ENCODE results near the gene ARHGEF38. TPM values are rescaled to one million over a fixed set of nuclear protein-coding genes. Genes with fewer than 3 reads are reported as not detected.
A peak's percentile ranks its signal among the peaks of the same experiment; 100 is the strongest.
"Not testable (repeated sequence)": the region's sequence is repeated elsewhere in the genome, so short reads cannot be mapped to it uniquely, and the experiment has no call there.

ARHGEF38 gene
- total RNA-seq, 1 donor from 2014 or later: not detected

DNA sequence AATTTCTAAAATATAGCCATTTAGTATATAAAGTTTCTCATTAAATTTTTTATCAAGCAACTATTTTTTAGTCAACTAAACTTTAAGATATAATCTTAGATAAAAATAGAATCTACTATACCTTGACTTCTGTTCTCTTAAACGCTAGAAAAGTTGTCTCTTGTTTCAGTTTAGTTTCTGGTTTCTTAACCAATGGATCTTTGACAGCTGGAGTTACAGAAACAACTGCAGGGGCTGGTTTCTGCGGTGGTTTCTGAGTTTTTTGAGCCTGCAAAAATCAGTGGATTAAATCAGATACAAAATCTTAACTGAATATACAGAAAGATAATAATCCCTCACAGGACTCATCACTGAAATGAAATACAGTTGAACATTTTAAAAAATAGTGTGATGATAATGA lies 134.2 kb downstream of the ARHGEF38 start:
- no peak for ATAC-seq
- DNase-seq (ENCODE audit: missing footprints): no peak
- intact Hi-C loops (cut with DNase I): no loop called here

DNA sequence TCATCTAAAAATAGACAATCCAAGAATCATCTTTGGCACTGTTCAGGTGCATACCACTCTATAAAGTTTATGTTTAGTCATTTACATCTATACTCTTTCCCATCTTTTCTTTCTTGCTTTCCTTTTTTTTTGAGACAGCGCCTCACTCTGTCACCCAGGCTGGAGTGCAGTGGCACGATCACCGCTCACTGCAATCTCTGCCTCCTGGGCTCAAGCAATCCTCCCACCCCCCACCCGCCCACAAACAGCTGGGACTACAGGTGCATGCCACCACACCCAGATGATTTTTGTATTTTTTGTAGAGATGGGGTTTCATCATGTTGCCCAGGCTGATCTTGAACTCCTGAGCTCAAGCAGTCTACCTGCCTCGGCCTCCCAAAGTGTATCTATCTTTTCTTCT lies 142.4 kb downstream of the ARHGEF38 start:
- intact Hi-C loops (cut with DNase I); DNase-seq (ENCODE audit: missing footprints); ATAC-seq: not testable (repeated sequence)

DNA sequence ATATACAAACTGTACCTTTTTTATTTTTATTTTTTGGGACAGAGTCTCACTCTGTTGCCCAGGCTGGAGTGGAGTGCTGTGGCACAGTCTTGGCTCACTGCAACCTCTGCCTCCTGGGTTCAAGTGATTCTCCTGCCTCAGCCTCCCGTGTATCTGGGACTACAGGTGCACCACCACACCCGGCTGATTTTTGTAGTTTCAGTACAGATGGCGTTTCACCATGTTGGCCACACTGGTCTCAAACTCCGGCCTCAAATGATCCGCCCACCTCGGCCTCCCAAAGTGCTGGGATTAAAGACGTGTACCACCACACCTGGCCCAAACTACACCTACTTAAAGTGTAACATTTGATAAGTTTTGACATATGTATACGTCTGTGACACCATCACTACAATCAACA lies 143.4 kb downstream of the ARHGEF38 start:
- intact Hi-C loops (cut with DNase I); DNase-seq (ENCODE audit: missing footprints); ATAC-seq: not testable (repeated sequence)

DNA sequence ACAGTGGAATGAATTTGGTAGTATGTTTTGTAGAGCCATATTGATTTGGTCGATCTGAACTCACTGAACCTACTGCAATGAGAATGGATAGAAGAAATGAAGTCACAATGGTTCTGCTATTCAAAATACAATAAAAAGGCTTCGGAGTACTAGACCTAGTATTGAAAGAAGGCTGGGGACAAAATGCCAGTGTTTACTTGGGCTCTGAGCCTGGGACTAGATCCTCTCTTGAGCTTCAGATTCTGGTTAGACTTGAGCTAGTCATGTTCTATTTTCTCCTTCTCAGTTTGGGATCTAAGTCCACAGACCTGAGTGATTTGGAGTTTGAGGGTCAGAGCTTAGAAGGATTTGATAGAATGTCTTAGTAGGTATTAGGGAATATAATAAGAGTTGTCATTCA lies 146.2 kb downstream of the ARHGEF38 start:
- intact Hi-C loops (cut with DNase I): no loop called here
- ATAC-seq (no peak), DNase-seq (ENCODE audit: missing footprints) (no peak)

DNA sequence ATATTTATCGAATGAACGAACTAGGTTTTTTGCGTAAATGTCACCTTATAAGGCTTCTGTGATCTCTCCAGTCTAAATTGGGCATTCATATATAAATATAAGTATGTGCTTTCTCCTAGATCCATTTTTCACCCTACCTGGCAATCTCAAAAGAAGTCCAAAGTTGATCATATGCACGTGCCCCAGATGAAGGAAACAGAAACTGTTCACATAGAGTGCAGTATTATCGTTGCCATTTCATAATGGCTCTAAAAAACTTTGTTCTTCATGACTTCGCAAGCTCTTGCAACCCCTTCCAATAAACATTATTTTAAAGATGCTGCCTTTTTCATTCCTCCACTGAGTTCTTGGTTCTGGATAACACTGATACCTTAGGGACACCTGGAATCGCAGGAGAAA lies 155.4 kb downstream of the ARHGEF38 start:
- no peak for ATAC-seq
- no peak for DNase-seq (ENCODE audit: missing footprints)
- intact Hi-C loops (cut with DNase I): no loop called here

DNA sequence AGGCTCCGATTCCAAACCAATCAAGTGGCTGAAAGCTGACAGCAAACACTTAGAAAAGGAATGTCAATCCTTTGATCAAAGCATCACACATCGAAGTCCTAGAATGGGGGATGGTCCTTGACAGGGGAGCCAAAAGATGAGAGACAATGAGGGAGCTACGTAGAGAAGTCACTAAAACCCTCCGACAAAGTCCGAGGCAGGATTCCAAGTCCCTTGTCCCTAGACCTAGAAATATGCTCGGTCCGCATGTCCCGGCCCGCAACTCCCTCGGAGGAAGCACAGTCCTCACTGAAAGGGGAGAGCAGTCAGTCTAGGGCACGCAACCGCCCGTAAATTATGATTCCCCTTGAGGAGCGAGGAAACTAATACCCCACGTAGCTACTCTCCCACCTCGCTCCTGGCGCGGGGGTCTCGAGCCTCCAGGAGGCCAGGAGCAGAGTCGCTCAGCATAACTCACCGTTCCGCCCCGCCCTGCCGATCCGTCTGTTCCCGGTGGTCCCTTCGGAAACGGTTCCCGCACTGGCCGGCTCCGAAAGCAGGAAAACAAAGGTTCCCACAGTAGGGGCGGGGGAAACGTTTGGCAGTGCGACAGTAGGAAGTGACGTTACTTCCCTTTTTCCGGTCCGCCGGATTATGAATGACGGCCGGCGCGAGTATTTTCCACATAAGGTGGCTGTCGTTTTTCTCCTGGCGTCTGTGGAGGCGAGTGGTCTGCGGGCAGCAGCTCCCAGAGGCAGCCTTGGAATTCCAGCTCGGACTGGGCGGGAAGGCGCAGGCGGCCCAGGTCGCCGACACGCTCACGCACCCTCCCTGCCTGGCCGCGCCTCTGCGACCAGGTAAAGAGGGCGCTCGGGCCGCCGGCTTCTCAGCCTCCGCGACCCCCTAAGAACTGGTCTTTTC lies 156.0 kb downstream of the ARHGEF38 start, which contains the start of the genes GSTCD and INTS12:
TSS of gene GSTCD (plus strand) at position 604 of the 900 bp plus-strand sequence. CDS start 8,830 bp downstream, outside the sequence.
TSS of gene INTS12 (minus strand) at position 509 of the 900 bp plus-strand sequence. CDS start 8,684 bp downstream, outside the sequence.
- ATAC-seq: peak; percentile 98
- peak; percentile 93 for DNase-seq (ENCODE audit: missing footprints)
- intact Hi-C loops (cut with DNase I): no loop called here

DNA sequence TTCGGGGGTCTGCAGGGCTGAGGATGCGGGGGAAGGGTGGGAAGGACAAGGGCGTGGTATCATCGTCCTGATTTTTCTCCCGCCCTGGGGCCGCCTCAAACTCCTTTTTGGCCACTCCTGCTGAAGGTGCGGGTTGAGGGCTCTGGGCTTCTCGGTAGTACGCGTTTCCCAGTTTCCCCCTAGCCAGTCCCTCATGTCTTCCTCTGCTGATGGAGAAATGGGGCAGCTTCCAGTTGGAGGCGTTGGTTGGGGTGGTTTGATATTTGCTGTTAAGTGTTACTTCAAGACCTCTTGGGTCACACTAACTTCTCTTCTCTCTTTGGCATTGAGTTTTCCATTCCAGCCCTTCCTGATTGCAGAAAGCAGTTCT lies 156.6 kb downstream of the ARHGEF38 start:
- peak; percentile 29 for ATAC-seq
- intact Hi-C loops (cut with DNase I): no loop called here
- no peak for DNase-seq (ENCODE audit: missing footprints)

DNA sequence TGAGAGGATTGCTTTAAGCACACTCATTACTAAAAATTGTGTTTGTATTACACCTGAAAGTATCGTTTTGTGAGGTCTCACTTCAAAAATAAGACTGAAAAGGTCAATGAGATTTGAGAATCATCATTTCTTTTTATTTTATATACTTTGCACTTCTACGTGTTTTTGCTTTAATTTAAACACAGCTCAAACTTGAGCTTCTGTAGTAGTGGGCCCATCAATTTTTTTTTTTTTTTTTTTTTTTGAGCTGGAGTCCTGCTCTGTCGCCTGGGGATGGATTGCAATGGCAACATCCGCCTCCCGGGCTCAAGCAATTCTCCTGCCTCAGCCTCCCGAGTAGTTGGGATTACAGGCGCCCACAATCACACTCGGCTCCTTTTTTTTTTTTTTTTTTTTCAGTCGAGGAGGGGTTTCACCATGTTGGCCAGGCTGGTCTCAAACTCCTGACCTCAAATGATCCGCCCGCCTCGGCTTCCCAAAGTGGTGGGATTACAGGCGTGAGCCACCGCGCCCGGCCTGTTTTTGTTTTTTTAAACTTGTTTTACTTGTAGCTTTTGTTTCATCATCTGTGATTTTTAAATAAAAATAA lies 157.7 kb downstream of the ARHGEF38 start:
- no peak for DNase-seq (ENCODE audit: missing footprints)
- intact Hi-C loops (cut with DNase I): no loop called here
- no peak for ATAC-seq

DNA sequence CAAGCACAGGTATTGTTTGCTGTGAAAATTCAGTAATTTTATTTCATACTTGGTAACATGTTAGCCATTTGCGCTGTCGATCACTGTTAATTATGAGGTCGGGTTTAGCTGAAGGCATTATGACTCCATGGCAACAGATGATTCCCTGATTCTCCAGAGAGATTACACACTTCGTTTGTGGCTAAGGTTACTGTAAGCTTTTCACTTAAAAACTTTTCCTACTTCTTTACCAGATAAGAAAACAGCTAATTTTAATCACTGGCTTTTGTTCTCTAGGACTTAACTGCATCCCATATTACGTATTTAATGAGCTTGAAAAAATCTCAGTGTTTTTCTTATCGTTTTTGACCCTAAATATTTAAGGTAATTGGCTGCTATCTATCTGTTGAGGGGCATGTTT lies 158.3 kb downstream of the ARHGEF38 start:
- DNase-seq (ENCODE audit: missing footprints) (no peak), ATAC-seq (no peak)
- intact Hi-C loops (cut with DNase I): no loop called here

DNA sequence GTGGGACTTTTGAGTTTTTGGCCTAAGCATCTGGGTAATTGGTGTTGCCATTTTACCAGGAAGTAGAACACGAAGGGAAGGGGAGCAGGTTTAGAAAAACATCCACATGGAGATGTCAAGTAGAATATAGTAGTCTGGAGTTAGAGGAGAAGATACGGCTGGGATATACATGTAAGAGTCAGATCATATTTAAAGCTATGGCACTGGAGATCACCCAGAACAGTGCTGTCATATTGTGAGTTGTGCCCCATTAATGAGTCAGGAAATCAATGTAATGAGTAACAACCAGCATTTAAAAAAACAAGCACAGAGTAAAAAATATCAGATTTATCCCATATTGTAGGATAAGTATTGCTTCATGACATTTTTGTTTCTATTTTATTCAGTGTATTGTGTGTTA lies 160.3 kb downstream of the ARHGEF38 start:
- no peak for ATAC-seq
- intact Hi-C loops (cut with DNase I): no loop called here

DNA sequence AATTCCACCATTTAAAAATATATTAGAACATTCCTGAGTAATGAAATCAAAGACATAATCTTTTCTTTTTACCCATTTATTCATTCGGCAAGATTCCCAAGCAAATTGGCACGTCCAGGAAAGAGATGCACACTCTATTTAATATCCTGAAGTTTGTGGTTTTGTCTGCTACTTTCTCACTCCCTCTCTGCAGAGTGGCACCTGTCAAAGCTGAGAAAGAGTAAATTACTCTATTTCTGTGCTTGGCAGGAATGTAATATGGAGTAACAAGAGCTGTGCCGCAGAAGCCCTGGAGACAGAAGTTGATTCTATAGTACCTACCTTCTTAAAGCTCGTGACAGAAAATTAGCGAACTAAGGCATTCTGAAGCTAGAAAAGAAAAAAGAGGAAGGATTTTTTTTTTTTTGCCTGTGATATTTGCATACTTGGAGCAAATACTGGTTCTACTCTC lies 161.7 kb downstream of the ARHGEF38 start:
- DNase-seq (ENCODE audit: missing footprints): no peak
- intact Hi-C loops (cut with DNase I): loop anchor here (2.0 kb wide), 2 partner anchors 193 to 573 kb away; no protein-coding TSS in a partner anchor
- no peak for ATAC-seq

More for the DNA sequence above, 160.3 kb downstream of the ARHGEF38 start:
- DNase-seq (ENCODE audit: missing footprints): no peak

DNA sequence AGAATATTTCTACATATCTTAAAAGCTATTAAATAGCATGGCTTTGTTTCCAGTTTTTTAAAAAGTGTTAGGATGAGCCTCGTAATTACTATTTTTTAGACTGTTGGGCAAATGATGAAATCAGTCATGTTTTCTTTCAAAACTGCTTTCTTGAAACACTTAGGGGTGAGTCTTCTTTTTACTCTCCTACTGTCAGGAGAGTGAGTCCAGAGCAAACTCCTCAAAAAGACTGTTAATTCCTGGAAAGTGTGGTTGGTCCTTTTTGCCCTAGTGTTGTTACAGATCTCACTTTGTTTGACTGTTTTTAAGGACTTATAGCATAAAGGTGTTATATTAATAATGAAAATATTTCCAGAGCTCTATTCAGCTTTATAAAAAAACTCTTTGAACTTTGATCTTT lies 162.5 kb downstream of the ARHGEF38 start:
- ATAC-seq (no peak), DNase-seq (ENCODE audit: missing footprints) (no peak)
- intact Hi-C loops (cut with DNase I): loop anchor here (2.0 kb wide), 2 partner anchors 194 to 574 kb away; no protein-coding TSS in a partner anchor

DNA sequence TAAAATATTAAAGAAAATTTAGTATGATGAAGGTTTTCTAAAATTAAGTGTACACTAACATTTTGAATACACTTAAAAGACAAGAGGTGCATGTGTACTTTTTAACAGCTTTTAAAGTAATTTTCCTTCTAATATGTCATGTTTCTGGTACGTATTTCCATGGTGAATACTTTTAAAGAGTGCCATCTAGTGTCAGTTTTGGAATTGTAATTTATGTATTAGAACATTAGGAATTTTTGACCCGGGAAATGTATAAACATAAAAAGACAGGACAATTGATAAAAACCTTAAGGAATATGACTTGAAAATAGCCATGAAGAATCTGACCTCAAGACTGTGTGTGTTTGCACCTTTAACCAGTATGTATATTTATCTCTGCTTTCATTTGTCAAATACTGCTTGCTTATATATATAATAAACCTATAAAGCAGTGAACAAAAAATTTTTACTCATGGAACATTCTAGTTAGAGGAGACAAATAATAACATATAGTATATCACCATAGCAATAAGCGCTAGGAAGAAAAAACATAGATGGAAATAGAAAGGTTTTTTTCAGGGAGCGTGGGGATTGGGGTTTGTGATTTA lies 163.4 kb downstream of the ARHGEF38 start:
- ATAC-seq (no peak), DNase-seq (ENCODE audit: missing footprints) (no peak)
- intact Hi-C loops (cut with DNase I): loop anchor here (2.0 kb wide), 2 partner anchors 195 to 575 kb away; no protein-coding TSS in a partner anchor

DNA sequence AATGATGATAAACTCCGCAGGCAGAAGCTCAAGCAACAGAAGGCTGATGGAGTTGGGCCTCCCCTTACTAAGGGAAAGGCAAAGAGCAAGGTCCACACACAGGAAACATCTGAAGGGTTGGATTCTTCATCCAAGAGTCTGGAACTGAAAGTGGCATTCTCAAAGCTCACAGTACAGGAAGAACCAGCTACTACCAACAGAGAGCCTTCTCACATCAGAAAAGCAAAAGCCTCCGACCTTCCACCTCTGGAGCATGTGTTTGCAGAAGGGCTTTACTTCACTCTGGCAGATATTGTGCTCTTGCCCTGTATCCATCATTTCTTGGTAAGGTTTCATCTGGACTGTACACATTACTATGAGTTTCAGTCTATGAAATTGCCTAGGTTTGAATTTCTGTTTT lies 166.8 kb downstream of the ARHGEF38 start:
- no peak for ATAC-seq
- no peak for DNase-seq (ENCODE audit: missing footprints)
- intact Hi-C loops (cut with DNase I): no loop called here

DNA sequence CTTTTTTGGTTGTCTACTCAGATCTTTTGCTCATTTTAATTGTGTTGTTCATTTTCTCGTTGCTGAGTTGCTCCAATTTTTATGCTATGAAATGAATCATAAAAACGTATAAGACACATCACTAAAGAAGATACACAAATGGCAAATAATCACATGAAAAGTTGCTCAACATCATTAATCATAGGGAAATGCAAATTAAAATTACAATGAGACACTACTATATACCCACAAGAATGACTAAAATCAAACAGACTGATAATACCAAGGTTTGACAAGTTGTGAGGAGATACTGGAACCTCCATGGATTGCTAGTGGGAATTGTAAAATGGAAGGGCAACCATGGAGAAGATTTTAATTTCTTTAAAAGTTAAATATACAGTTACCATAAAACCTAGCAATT lies 173.2 kb downstream of the ARHGEF38 start:
- intact Hi-C loops (cut with DNase I): no loop called here
- ATAC-seq: no peak
- DNase-seq (ENCODE audit: missing footprints): no peak

DNA sequence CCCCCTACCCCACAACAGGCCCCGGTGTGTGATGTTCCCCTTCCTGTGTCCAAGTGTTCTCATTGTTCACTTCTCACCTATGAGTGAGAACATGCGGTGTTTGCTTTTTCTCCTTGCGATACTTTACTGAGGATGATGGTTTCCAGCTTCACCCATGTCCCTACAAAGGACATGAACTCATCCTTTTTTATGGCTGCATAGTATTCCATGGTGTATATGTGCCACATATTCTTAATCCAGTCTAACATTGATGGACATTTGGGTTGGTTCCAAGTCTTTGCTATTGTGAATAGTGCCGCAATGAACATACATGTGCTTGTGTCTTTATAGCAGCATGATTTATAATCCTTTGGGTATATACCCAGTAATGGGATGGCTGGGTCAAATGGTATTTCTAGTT lies 177.5 kb downstream of the ARHGEF38 start:
- intact Hi-C loops (cut with DNase I); DNase-seq (ENCODE audit: missing footprints); ATAC-seq: not testable (repeated sequence)
